Measurements from ENCODE around the gene CENPC. TPM values are rescaled to one million over a fixed set of nuclear protein-coding genes. Genes with fewer than 3 reads are reported as not detected.

Gene CENPC, protein sequence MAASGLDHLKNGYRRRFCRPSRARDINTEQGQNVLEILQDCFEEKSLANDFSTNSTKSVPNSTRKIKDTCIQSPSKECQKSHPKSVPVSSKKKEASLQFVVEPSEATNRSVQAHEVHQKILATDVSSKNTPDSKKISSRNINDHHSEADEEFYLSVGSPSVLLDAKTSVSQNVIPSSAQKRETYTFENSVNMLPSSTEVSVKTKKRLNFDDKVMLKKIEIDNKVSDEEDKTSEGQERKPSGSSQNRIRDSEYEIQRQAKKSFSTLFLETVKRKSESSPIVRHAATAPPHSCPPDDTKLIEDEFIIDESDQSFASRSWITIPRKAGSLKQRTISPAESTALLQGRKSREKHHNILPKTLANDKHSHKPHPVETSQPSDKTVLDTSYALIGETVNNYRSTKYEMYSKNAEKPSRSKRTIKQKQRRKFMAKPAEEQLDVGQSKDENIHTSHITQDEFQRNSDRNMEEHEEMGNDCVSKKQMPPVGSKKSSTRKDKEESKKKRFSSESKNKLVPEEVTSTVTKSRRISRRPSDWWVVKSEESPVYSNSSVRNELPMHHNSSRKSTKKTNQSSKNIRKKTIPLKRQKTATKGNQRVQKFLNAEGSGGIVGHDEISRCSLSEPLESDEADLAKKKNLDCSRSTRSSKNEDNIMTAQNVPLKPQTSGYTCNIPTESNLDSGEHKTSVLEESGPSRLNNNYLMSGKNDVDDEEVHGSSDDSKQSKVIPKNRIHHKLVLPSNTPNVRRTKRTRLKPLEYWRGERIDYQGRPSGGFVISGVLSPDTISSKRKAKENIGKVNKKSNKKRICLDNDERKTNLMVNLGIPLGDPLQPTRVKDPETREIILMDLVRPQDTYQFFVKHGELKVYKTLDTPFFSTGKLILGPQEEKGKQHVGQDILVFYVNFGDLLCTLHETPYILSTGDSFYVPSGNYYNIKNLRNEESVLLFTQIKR
- polyA plus RNA-seq (3.9 to 7.9 TPM (median 4.5 TPM) in 3 replicates), polyA minus RNA-seq (0.82 to 9.2 TPM (median 3.1 TPM) in 3 replicates)
- 9.3 TPM for polyA plus RNA-seq (2011; ENCODE audit: low read depth)
- 1.6 and 3.4 TPM in 2 replicates for polyA plus RNA-seq (2011; cell fraction: cytosol; rRNA removed)
- 8.7 and 11.6 TPM in 2 replicates for polyA plus RNA-seq (2011; cell fraction: nucleus; rRNA removed)
- 4.4 and 5.2 TPM in 2 replicates for polyA plus RNA-seq (2012; ENCODE audit: low replicate concordance)
- 1.3 TPM for polyA minus RNA-seq (2011; cell fraction: cytosol; rRNA and poly(A)+ RNA removed)
- 11.1 and 22.2 TPM in 2 replicates for polyA minus RNA-seq (2011; cell fraction: nucleus; rRNA and poly(A)+ RNA removed)

DNA sequence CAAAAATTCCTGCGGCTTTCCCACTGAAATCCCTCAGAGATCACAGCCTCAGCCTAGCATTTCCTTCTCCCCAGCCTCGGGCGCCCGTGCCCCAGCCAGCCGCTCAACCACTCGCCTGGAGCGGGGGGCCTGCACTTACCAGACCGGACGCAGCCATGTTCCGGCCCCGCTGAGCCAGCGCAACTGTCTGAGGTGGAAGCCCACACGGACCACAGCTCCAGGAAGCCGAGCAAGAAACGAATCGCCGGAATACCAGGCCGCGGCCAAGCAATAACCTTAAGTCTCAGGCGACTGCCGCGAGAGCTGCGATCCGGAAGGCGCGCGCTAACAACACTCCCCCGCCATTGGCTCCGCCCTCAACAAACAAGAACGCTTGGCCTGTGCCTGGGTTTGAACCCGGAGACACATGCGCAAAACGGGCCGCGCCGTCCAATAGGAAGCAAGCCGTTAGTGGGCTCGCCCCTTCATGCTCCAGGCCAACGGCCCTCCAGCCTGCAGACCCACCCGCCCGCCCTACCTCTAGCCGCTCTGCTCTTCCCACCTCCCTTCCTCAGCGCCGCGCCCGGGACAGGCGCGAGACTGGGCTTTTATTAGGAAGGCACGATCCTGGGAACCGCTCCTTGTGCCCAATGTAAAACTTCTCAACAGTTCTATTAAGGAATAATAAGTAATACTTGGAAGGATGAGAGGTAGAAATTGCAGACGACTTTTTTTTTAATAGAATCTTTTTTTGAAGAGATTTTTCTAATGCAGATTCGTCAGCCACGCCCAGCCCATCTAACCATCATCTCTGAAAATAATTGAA is at the start of gene CENPC:
TSS of gene CENPC (minus strand) at position 305 of the 805 bp plus-strand sequence. CDS start at position 157, 148 bp downstream.
- Histone ChIP-seq H3K27me3 (ENCODE audit: control insufficient read depth, extremely low read depth, insufficient read depth, low read length) (no peaks in the 10 kb centered on the region), H3K79me2 (ENCODE audit: control insufficient read depth, insufficient read depth, low read length) (peaks cover 28% of the 10 kb centered on the region), H4K20me1 (ENCODE audit: control insufficient read depth, extremely low read depth, insufficient read depth, low read length) (no peaks in the 10 kb centered on the region), H3K9me1 (ENCODE audit: control insufficient read depth, extremely low read depth, insufficient read depth, low read length) (no peaks in the 10 kb centered on the region), H3K9me3 (ENCODE audit: control insufficient read depth, low read depth, low read length) (no peaks in the 10 kb centered on the region), H2AFZ (ENCODE audit: control insufficient read depth, low read length) (peak within 1 kb of the TSS; percentile 63), H3K4me1 (ENCODE audit: control insufficient read depth, extremely low read depth, insufficient read depth, low read length) (peaks cover 3% of the 10 kb centered on the region), H3K4me3 (ENCODE audit: control insufficient read depth in 2 of 3, extremely low read depth in 1 of 3, insufficient read depth in 2 of 3, low read depth in 1 of 3, low read length in 3 of 3) (peak within 1 kb of the TSS; percentile 76 to 93 (median 77)), H3K36me3 (ENCODE audit: control insufficient read depth in 2 of 2, extremely low read depth in 1 of 2, insufficient read depth in 2 of 2, low read length in 2 of 2) (peaks cover 0 to 2% of the 10 kb centered on the region in 2 experiments), H3K4me2 (ENCODE audit: control insufficient read depth, extremely low read depth, insufficient read depth, low read depth, low read length) (peak within 1 kb of the TSS; percentile 70), H3K27ac (ENCODE audit: control insufficient read depth, insufficient read depth, low read length) (peak within 1 kb of the TSS; percentile 89), H3K9ac (ENCODE audit: control insufficient read depth, extremely low read depth, insufficient read depth, low read length) (peak within 1 kb of the TSS; percentile 91)
- TF ChIP-seq, protein P1, sequence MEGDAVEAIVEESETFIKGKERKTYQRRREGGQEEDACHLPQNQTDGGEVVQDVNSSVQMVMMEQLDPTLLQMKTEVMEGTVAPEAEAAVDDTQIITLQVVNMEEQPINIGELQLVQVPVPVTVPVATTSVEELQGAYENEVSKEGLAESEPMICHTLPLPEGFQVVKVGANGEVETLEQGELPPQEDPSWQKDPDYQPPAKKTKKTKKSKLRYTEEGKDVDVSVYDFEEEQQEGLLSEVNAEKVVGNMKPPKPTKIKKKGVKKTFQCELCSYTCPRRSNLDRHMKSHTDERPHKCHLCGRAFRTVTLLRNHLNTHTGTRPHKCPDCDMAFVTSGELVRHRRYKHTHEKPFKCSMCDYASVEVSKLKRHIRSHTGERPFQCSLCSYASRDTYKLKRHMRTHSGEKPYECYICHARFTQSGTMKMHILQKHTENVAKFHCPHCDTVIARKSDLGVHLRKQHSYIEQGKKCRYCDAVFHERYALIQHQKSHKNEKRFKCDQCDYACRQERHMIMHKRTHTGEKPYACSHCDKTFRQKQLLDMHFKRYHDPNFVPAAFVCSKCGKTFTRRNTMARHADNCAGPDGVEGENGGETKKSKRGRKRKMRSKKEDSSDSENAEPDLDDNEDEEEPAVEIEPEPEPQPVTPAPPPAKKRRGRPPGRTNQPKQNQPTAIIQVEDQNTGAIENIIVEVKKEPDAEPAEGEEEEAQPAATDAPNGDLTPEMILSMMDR (optimal IDR thresholded peaks at IDR 0.05 in 1 of 3, IDR thresholded peaks at IDR 0.05 in 1 of 3, conservative IDR thresholded peaks at IDR 0.05 in 1 of 3; ENCODE audit: extremely low read depth in 1 of 3, insufficient read depth in 2 of 3, low read length in 3 of 3) = no peak
- no peak for TF ChIP-seq EZH2 (IDR thresholded peaks at IDR 0.05; ENCODE audit: low read length)
- dilution Hi-C loops (cut with MboI; ENCODE audit: extremely low pct_ligation_motif_present, low sequenced_read_pairs) = no loop called here
- FAIRE-seq (peak; percentile 89), DNase-seq (ENCODE audit: low read depth, low spot score) (peak; percentile 80)

DNA sequence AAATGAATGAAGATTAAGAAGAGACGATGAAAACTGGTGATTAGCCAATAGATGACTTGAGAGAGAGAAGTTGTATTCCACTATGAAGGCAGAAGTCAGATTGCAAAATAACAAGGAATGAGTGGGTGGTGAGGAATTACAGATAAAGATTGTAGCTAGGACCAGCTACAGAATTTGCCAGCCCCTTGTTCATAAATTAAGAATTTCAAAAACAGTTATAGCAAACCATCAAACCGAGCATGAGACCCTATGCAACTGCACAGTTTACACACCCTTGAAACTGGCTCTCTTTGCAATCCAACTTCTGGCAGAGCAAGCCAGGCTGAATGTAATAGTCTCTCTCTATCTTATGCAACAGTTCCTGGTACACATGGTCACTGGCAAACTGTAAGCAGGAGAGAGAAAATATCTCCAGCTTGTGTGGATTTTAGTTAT is 48.5 kb upstream of the CENPC start:
- Histone ChIP-seq H3K9me1 (ENCODE audit: control insufficient read depth, extremely low read depth, insufficient read depth, low read length) (no peaks in the 10 kb centered on the region), H3K9me3 (ENCODE audit: control insufficient read depth, low read depth, low read length) (no peaks in the 10 kb centered on the region), H3K4me3 (ENCODE audit: control insufficient read depth in 2 of 3, extremely low read depth in 1 of 3, insufficient read depth in 2 of 3, low read depth in 1 of 3, low read length in 3 of 3) (no peak overlapping the region), H3K27ac (ENCODE audit: control insufficient read depth, insufficient read depth, low read length) (no peak overlapping the region), H3K27me3 (ENCODE audit: control insufficient read depth, extremely low read depth, insufficient read depth, low read length) (no peaks in the 10 kb centered on the region), H3K4me1 (ENCODE audit: control insufficient read depth, extremely low read depth, insufficient read depth, low read length) (no peaks in the 10 kb centered on the region), H3K79me2 (ENCODE audit: control insufficient read depth, insufficient read depth, low read length) (no peaks in the 10 kb centered on the region), H4K20me1 (ENCODE audit: control insufficient read depth, extremely low read depth, insufficient read depth, low read length) (no peaks in the 10 kb centered on the region), H3K9ac (ENCODE audit: control insufficient read depth, extremely low read depth, insufficient read depth, low read length) (no peak overlapping the region), H3K36me3 (ENCODE audit: control insufficient read depth in 2 of 2, extremely low read depth in 1 of 2, insufficient read depth in 2 of 2, low read length in 2 of 2) (no peaks in the 10 kb centered on the region), H2AFZ (ENCODE audit: control insufficient read depth, low read length) (no peak overlapping the region), H3K4me2 (ENCODE audit: control insufficient read depth, extremely low read depth, insufficient read depth, low read depth, low read length) (no peak overlapping the region)
- FAIRE-seq (no peak), DNase-seq (ENCODE audit: low read depth, low spot score) (no peak)
- dilution Hi-C loops (cut with MboI; ENCODE audit: extremely low pct_ligation_motif_present, low sequenced_read_pairs) = no loop called here
- no peak for TF ChIP-seq EZH2 (IDR thresholded peaks at IDR 0.05; ENCODE audit: low read length)
- TF ChIP-seq, protein P1 (optimal IDR thresholded peaks at IDR 0.05 in 1 of 3, IDR thresholded peaks at IDR 0.05 in 1 of 3, conservative IDR thresholded peaks at IDR 0.05 in 1 of 3; ENCODE audit: extremely low read depth in 1 of 3, insufficient read depth in 2 of 3, low read length in 3 of 3) = no peak
